Fibroblast of gingiva (primary cell): Measurements from ENCODE around the gene CPS1.

Experiments used
- DNase-seq: peaks from one replicate; pipeline ENCODE4 v3.0.0-alpha.2; 2011; ENCODE audit warnings: low read depth

CPS1 gene

GRCh38 chr2:210546424-210547208 is 9.8 kb upstream of the CPS1 start:
- no peak for DNase-seq

DNA sequence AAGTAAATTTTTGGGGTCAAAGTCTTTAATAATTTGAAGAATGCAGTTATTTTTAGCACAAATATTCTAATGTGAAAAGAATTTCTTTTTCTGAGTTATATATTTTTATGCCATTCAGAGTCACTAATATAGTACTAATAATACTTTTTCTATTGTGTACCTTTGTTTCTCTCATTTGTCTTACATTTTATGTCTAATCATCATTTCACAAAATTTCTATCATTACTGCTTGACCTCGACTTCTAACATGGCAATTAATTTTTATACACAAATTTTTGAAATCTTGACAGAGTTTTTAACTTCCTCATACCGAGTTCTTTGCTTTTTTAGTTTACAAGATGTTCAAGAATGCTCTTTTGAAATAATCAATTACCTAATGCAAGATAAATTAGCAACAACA is 8.4 kb upstream of the CPS1 start:
- DNase-seq, result no peak

GRCh38 chr2:210548878-210549384 is 7.5 kb upstream of the CPS1 start:
- DNase-seq, result no peak

- DNase-seq, result no peak
These were observed 5.4 kb upstream of the CPS1 start for GRCh38 chr2:210551001-210551400.

GRCh38 chr2:210553373-210553772 is 3.0 kb upstream of the CPS1 start:
- DNase-seq, result no peak

GRCh38 chr2:210555555-210555954 is 844 bp upstream of the CPS1 start:
- no peak for DNase-seq

- no peak for DNase-seq
These were observed 1.3 kb downstream of the CPS1 start for GRCh38 chr2:210557721-210558120.

GRCh38 chr2:210558708-210559107 is 2.3 kb downstream of the CPS1 start:
- peak; percentile 64 for DNase-seq

GRCh38 chr2:210559182-210559581 is 2.8 kb downstream of the CPS1 start:
- no peak for DNase-seq

DNA sequence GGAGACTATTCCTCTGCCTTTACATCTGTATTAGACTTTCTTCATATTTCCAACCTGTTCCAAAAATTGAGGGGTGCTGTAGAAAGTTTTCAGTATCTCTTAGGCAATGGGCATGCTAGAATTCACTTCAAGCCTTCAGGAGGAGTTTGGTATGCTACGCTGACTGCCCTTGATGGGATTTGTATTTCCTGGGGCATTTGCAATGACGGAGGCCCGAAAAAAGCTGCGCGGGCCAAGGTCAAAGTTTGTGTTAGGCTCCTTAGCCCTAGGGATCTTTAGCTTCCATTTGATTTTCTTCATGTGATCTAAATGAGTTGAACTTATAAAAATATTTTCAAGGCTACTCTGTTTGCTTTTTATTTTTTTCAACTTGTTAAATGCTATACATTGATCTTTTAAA is 5.1 kb downstream of the CPS1 start:
- no peak for DNase-seq

DNA sequence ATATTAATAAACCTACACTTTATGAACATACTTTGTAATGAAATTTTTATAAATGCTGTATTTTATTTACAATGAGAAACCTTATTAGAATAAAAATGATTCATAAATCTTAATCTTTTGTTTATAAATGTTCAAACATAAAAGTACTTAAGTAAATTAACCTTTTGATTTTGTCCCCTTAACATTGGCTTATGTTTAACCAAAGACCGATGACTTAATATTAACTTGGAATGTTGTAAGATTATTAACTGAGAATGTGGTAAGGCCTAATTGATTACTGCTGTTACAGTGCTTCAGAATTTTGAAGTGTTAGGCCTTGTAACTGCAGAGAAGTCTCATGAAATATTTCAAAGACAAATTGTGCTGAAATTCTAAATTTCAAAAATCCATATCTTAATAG is 5.7 kb downstream of the CPS1 start:
- DNase-seq, result no peak

DNA sequence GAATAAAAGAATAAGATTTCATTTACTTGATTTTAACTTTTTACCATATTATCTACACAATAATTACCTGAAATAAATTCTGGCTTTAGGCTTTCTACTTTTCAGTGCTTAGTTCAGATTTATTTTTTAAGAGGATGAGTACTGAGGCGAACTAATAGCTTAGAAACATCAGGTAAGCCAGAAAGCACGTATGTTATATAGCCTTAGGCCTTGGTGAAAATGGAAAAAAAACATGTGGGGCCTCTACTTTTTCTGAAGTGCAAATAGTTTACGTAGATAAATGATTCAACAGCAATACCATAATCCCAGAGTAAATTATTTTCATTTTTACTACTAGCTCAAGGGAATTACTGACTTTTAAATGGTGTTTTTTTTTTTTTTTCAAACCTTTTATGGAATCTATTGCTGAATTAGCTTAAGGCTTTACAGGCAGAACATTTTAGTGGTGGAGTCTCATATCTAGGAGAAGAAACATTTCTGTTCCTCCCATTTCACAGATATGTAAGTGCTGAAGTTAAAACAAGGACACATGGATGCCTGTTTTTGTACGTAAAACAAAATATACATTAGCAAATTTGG is 6.2 kb downstream of the CPS1 start:
- DNase-seq, result no peak

DNA sequence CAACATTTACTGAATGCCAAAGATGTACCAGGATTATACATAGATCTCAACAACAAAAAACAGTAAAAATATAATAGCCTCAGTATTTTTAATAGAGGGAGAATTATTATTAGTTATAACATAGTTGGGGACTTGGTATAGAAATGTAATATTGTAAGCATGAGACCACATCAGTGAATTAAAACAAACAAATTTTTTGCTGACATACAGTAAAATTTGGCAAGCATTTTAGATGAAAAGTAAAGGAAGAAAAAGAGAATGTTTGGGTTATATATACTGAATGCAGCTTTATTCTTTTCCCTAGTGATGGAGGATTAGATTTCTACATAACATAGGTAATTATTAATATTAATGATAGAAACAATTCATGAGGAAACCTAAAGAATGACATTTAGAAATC is 10.9 kb downstream of the CPS1 start:
- no peak for DNase-seq

DNA sequence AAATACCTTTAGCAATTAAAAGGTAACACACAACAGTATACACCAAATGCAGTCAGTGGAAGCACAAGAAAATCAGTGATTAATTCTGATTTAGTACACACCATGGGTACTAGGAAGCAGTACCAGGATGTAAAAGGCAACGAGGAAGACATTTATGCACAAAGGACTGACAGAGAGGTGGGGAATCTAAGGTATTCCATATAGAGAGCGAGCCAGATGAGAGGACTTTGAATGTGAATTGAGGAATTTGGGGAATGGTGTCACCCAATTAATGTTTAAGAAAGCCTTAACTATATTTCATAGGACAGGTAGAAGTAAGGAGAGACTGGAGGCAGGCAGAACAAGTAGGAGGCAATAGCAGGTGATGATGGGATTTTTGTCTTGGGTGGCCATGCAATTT is 11.7 kb downstream of the CPS1 start:
- no peak for DNase-seq

DNA sequence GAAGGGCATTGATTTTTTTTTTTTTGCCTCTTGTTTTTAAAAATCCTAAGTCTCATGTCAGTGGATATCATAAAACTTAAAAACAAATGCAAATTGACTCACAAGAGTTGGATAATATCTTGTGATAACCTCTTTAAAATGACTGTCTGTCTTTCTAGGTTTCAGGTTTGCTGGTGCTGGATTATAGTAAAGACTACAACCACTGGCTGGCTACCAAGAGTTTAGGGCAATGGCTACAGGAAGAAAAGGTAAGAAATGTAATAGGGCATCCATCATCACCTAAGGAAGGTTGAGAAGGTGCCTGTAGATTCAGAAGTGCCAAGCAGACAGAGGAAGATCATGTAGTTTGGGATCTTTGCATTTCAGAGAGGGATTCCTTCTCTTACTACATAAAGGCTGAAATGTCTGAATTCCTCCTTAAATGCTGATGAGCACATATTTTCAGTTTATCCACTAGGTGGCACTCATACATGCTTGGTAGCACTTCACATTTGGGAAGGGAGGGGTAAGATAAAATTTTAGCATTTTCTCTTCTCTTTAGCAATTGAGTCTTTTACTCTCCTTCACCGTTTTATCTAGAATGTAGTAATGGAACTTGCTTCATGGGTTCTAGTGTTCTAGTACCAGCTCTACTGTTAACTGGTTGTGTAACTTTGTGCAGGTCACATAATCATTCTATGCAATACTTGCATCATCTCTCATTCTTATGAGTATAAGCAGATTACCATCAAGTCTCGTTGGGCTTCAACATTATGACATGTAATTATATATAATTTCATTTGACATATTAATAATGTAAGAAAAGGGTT is 21.1 kb downstream of the CPS1 start:
- peak; percentile 51 for DNase-seq

GRCh38 chr2:210584834-210585233 is 28.4 kb downstream of the CPS1 start:
- no peak for DNase-seq

DNA sequence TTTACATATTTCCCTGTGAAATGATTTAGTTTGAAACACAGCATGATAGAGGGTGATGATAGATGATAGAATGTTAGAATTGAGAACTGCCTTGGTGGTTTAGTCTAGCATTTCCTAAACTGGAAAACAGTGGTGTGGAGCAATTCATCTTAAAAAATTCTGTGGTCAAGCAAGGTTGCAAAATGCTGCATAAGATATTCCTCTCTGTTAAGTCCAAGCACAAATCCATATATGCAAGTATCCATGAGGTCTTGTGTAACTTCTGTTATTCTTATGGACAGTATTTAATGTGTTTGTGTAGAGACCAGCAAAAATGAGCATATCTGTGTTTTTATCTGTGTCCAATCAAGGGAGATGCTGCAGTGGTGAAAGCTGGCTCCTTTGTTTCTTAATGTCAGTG is 30.0 kb downstream of the CPS1 start:
- peak; percentile 68 for DNase-seq

DNA sequence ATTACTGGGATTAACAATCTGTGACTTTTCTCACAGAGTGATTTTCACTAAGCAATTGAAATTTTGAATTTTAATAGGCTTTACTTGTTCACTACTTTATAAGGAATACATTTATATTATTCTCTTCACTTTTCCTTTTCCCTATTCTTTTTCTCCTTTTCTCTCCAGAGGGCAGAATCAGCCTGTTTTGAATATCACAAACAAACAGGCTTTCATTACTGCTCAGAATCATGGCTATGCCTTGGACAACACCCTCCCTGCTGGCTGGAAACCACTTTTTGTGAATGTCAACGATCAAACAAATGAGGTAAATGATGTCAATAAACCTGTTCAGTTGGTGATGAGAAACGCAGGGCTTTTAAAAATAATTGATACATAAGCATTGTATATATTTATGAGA is 35.3 kb downstream of the CPS1 start:
- DNase-seq, result no peak

DNA sequence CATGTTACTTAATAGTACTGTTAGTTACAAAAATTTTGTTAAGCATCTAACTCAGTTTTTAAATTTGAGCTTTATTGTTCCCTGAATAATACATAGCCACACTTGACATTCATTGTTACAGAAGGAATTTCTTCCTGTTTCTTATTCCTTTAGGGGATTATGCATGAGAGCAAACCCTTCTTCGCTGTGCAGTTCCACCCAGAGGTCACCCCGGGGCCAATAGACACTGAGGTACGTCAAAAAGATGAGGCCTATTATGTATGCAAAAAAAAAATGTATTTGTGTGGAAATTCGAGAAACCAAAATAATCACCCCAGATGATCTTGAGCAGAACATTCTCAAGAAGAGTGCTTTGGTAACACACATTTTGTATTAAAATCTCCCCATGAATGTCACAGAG is 36.3 kb downstream of the CPS1 start:
- no peak for DNase-seq

GRCh38 chr2:210593166-210593565 is 36.8 kb downstream of the CPS1 start:
- no peak for DNase-seq

GRCh38 chr2:210598219-210598618 is 41.8 kb downstream of the CPS1 start:
- no peak for DNase-seq

DNA sequence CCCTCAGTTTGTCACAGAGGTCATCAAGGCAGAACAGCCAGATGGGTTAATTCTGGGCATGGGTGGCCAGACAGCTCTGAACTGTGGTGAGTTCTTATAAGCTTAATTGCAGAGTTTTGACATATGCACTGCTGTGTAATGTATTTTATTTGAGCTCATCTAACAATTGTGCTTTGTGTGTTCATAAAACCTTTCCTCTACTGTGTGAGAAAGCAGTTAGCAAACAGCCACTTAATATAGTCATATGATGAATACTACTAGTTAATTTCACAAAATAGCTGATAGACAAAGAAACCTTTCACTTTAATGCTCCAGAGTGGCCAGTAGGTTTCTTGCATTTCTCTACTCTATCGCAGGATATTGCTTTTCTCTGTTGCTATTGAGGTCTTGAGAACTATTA is 43.1 kb downstream of the CPS1 start:
- no peak for DNase-seq

DNA sequence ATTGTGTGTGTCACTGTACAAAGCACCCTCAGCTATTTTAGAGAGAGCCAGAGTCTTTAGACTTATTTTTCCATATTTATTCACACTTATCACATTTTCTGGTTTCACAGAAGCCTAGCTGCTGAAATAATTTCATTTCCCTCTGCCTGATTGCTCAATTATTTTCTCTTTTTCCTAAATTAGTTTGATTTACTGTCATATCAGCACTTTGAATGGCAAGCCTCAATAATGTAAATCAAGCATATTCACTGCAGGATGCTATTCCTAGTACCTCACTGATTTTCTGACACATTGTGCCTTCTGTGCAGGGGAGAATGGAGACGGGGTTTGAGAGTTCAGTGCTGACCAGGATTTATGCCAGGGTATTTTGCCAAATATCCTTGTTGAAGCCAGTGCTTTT is 48.3 kb downstream of the CPS1 start:
- no peak for DNase-seq
